GM19023 (cell line): ENCODE measurements around the gene IQCE.

Source experiments
- ATAC-seq: cut with Tn5 transposase; IDR thresholded peaks from one replicate; pipeline ENCODE4 v1.9.1; 2021; ENCODE audit warnings: mild to moderate bottlenecking, moderate library complexity; ENCODE audit not compliant: unreplicated experiment

The IQCE gene

DNA sequence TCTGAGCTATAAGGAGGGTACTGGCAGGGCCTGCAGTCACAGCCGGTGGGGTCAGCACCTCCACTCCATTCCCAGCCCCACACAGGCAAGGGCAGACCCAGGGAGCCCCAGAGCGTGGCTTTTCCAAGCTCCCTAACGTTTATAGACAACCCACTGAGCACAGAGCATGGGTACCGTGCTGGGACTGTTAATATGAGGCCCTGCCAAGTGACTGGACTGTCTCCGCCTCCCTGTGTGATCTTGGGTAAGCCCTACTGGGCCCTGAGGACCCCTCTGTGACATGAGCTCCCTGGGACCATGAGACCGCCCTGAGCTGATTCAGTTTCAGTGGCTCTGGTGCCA is 85.4 kb downstream of the IQCE start:
- ATAC-seq, result no peak

DNA sequence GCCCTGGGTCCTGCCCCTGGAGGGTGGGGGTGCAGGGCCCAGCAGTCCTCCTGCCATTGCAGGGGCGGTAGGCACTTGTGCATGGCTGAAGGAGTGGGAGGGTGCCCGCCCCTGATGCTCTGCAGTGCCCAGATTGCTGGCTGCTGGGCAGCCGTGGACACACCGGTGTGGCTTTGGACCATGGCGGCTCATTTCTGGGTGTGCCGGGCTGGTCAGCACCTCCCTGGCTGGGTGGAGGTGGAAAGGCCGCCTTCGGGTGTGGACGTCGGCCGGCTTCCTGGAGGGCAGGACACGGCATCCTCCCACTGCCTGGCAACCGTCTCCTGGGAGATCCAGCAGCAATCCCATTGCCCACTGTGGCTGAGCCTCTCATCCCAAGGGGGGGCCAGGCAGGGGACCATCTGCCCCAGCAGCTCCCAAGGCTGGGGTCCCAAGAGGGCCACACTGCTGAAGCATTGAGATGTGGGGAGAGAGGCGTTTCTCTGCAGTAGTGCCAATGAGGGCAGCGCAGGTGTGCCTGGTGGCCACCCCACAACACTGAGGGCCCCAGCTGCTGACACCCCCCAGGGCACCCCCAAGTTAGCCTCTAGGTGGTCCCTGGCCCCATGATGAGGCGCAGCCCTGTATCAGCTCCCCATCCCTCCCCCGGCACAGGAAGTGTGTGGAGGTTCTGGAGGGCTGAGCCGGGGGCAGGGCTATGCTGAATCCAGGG is 85.9 kb downstream of the IQCE start:
- peak; percentile 31 for ATAC-seq

- peak; percentile 40 for ATAC-seq
Measured at GRCh38 chr7:2645274-2645868, 86.6 kb downstream of the IQCE start.

GRCh38 chr7:2646336-2646679 is 87.5 kb downstream of the IQCE start:
- no peak for ATAC-seq

DNA sequence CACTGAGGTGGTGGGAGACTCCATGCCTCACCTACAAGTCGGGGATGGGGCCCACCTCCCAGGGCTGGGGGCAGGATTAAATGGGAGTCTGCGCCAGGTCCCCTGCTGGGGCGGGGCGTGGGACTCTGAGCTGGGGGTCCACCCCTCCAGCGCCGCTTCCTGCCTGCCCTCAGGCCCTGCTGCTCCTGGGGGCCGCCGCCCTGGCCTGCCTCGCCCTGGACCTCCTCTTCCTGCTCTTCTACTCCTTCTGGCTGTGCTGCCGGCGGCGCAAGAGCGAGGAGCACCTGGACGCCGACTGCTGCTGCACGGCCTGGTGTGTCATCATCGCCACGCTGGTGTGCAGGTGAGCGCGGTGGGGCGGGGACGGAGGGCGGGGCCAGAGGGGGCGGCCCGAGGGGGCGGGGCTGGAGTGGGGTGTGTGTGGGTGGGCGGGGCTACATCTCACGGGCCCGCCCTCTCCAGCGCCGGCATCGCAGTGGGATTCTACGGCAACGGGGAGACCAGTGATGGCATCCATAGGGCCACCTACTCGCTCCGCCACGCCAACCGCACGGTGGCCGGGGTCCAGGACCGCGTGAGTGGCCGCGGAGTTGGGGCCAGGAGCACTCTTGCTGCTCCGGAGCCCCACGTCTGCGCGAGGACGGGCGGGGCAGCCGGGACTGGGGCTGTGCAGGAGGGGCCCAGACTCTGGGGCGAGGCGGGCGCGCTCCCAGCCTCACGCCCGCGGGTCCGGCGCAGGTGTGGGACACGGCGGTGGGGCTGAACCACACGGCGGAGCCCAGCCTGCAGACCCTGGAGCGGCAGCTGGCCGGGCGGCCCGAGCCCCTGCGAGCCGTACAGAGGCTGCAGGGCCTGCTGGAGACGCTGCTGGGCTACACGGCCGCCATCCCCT is 88.1 kb downstream of the IQCE start:
- ATAC-seq, result no peak

DNA sequence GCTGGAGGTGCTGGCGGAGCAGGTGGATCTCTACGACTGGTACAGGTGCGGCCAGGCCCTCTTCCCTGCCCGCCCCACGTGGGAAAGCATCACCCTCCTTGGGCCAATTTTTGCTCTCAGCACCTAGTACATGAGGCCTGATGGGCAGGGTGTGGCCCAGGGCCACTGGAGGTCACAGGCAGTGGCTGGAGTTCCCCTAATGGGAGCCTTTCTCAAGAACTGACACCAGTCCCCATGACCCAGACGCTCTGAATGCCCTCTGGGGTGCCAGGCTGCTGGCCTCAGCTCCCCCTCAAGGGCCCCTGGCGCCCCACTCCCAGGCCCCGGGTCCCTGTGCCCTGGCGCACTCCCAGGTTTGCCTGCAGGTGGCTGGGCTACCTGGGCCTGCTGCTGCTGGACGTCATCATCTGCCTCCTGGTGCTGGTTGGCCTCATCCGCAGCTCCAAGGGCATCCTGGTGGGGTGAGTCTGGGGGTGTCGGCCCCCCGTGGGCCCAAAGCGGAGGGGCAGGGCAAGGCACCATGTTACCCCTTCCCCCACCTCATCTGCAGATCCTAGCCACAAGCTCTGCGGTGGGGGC is 88.9 kb downstream of the IQCE start:
- no peak for ATAC-seq

DNA sequence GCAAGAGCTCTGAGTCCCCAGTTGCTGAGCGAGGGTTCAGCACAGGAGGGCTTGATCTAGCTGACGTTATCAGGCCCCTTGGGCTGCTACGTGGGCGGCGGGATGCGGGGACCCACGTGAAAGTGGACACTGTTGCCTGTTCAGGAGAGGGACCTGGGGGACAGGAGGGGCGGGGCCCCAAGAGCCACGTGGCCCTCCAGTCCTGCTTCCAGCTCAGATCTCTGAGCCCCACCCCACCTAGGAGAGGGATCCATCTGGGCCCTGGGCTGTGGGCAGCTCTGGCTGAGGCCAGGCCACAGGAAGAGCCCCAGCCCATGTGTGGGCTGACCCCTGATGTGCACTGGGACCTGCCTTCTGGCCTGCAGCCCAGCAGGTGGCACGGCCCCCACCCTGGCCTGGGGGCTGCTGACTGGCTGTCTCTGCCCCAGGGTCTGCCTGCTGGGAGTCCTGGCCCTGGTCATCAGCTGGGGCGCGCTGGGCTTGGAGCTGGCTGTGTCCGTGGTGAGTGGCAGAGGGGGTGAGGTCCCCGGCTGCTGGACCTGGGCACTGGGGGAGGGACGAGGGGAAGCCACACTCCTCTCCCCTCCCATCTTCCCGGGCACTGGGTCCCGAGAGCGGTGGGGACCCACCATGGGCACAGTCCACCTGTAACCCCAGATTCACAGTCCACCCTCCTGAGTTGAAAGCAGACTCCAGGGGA is 90.5 kb downstream of the IQCE start:
- no peak for ATAC-seq

DNA sequence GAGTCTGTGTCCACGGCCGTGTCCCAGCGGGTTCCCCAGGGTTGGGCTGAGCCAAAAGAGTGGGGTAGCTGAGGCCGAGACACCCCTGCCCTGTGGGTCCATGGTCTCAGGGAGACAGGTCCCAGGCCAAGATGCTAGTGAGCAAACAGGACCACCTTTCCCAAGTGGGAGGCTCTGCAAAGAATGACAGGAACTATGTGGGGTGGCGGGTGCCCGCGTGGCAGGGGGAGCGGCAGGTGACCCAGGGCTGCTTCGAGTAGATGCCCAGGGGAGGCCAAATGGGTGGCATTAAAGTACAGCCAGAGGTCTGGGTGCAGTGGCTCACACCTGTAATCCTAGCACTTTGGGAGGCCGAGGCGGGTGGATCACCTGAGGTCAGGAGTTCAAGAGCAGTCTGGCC is 91.2 kb downstream of the IQCE start:
- ATAC-seq, result no peak

DNA sequence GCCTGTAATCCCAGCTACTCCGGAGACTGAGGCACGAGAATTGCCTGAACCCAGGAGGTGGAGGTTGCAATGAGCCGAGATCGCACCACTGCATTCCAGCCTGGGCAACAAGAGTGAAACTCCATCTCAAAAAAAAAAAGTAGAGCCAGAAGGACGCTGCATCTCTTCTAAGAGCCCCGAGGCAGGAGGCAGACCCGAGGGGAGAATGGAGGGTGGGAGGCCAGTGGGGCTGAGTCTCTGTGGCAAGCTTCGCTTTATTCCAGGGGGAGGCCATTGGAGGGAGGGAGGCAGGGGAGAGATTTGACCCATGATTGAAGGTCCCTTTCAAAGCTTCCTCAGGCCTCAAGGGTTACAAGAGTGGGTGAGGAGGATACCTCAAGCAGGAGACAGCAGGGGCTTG is 91.7 kb downstream of the IQCE start:
- no peak for ATAC-seq

GRCh38 chr7:2651336-2651735 is 92.6 kb downstream of the IQCE start:
- ATAC-seq, result no peak

DNA sequence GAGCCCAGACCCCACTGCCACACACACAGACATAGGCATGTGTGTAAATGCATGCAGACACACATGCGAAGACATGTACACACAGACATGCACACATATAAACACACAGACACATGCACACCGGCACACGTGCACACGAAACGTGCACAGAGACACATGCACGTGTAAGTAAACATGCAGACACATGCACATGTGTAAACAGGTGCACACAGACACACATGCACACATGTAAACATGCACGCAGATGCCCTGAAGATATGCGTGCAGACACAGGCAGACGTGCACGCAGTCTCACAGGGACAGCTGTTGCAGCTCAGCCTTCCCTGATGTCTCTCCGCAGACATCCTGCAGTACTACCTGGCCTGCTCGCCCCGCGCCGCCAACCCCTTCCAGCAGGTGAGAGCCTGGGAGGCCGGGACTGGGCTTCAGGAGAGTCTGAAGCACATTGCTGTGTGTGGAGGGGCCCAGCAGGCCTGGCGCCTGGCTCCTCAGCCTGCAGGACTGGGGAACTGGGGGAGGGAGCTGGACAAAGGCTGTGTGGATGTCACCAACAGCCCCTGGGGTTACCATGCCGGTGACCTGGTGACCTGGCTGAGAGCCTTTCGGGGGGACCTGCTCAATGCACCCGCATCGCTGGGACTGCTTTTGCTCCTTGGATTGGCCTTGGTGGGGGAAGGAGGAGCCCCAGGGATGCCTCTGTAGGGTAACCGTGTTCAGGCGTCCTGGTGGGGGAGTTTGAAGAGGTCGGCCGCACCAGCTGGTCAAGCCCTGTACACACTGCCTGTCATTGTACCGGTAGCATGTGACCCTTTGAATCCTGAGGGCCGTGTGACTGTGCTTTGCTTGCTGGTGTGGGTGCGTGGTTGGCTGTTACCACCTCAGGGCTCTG is 93.3 kb downstream of the IQCE start:
- no peak for ATAC-seq

- ATAC-seq, result no peak
Measured at GRCh38 chr7:2652736-2653060, 93.9 kb downstream of the IQCE start.

DNA sequence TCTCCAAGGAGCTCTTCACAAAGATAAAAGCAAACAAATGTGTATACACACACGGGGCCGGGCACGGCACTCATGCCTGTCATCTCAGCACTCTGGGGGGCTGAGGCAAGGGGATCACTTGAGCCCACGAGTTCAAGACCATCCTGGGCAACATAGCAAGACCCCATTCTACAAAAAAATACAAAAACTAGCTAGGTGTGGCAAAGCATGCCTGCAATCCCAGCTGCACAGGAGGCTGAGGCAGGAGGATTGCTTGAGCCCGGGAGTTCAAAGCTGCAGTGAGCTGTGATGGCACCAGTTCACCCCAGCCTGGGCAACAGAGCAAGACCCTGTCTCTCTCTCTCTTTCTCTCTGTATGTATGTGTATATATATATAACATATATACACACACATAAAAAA is 95.3 kb downstream of the IQCE start:
- no peak for ATAC-seq

- ATAC-seq, result no peak
Measured at GRCh38 chr7:2655870-2656614, 97.3 kb downstream of the IQCE start.

- ATAC-seq, result no peak
Measured at GRCh38 chr7:2657208-2657607, 98.4 kb downstream of the IQCE start.

- no peak for ATAC-seq
Measured at GRCh38 chr7:2657920-2658671, 99.3 kb downstream of the IQCE start.

GRCh38 chr7:2658941-2659340 is 100.2 kb downstream of the IQCE start:
- no peak for ATAC-seq

- ATAC-seq, result no peak
Measured at GRCh38 chr7:2659556-2660358, 101.0 kb downstream of the IQCE start.
